ENCODE measurements around the gene FBXL17.

DNA sequence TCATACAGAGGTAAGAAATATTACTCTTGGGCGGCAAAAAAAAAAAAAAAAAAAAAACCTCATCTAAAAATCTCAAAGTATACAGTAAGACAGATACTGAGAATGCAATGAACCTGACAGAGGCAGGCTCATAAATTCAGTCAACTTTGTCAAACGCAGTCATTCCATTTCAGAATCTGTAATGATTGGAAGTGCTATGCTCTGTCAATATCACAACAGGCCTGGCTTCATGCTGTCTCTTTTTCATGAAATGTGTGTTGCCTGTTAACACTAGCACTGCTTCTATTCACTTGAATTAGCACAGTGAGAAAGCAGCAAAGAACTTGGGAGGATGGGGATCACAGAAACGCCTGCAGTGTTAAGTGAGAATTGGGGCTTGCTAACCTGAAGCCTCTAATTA, 510.9 kb downstream of the FBXL17 start:
- TF ChIP-seq, protein P1, sequence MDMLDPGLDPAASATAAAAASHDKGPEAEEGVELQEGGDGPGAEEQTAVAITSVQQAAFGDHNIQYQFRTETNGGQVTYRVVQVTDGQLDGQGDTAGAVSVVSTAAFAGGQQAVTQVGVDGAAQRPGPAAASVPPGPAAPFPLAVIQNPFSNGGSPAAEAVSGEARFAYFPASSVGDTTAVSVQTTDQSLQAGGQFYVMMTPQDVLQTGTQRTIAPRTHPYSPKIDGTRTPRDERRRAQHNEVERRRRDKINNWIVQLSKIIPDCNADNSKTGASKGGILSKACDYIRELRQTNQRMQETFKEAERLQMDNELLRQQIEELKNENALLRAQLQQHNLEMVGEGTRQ (IDR thresholded peaks at IDR 0.05) = no peak
- TF ChIP-seq EP300 (IDR thresholded peaks at IDR 0.05) = no peak
- TF ChIP-seq, protein P2, sequence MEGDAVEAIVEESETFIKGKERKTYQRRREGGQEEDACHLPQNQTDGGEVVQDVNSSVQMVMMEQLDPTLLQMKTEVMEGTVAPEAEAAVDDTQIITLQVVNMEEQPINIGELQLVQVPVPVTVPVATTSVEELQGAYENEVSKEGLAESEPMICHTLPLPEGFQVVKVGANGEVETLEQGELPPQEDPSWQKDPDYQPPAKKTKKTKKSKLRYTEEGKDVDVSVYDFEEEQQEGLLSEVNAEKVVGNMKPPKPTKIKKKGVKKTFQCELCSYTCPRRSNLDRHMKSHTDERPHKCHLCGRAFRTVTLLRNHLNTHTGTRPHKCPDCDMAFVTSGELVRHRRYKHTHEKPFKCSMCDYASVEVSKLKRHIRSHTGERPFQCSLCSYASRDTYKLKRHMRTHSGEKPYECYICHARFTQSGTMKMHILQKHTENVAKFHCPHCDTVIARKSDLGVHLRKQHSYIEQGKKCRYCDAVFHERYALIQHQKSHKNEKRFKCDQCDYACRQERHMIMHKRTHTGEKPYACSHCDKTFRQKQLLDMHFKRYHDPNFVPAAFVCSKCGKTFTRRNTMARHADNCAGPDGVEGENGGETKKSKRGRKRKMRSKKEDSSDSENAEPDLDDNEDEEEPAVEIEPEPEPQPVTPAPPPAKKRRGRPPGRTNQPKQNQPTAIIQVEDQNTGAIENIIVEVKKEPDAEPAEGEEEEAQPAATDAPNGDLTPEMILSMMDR (IDR thresholded peaks at IDR 0.05) = no peak
- TF ChIP-seq NPAS2 (CRISPR knock-in tag; IDR thresholded peaks at IDR 0.05; ENCODE audit: borderline replicate concordance) = no peak
- no peak for TF ChIP-seq KDM5A (IDR thresholded peaks at IDR 0.05)
- TF ChIP-seq JUNB (IDR thresholded peaks at IDR 0.05) = no peak

All from A549 (cell line).